GM12878 (cell line): Measurements from ENCODE around the gene BUB1. TPM values are rescaled to one million over a fixed set of nuclear protein-coding genes. Genes with fewer than 3 reads are reported as not detected.
"Not testable (repeated sequence)": the region's sequence is repeated elsewhere in the genome, so short reads cannot be mapped to it uniquely, and the experiment has no call there.

ENCODE experiments used
- ATAC-seq: fragments of 200-7000 bp; cut with Tn5 transposase; 3 replicates; pipeline ENCODE4 v1.9.1; 2020; ENCODE audit warnings: mild to moderate bottlenecking, moderate library complexity
- BruUV-seq: library from RNA; stranded (reverse); fragments of 400-500 nt; replicated peaks from 2 replicates; lab custom pipeline; 2021; lab: Mats Ljungman, UMichigan
- CTCF ChIA-PET: fragments of 300-600 bp; sonication (Branson Sonifier 250); formaldehyde crosslinking; extraction: SDS; loops from one replicate; lab custom pipeline; 2021; ENCODE audit warnings: inconsistent platforms; lab: Yijun Ruan, JAX
- POLR2A ChIA-PET: fragments of 350-600 bp; formaldehyde crosslinking; extraction: SDS; loops from one replicate; lab custom pipeline; 2021; ENCODE audit warnings: inconsistent platforms; lab: Charles Lee
- RAD21 ChIA-PET: fragments of 300-600 bp; sonication (Branson Sonifier 250); formaldehyde crosslinking; loops from one replicate; lab custom pipeline; 2023; ENCODE audit warnings: antibody characterized with exemption; ENCODE audit not compliant: unreplicated experiment; lab: Charles Lee
- SMC1A ChIA-PET: fragments of 300-600 bp; sonication (Branson Sonifier 250); formaldehyde crosslinking; loops from one replicate; lab custom pipeline; 2023; ENCODE audit not compliant: unreplicated experiment, uncharacterized antibody; lab: Charles Lee
- DNase-seq: peaks from one replicate; pipeline ENCODE4 v3.0.0-alpha.2; 2011; ENCODE audit warnings: low read depth, low spot score
- FAIRE-seq: peaks from 3 replicates; lab custom pipeline; 2011; peaks lifted over from hg19 to GRCh38; lab: Jason Lieb, UNC
- H2AFZ ChIP-seq: 2 replicates; pipeline ENCODE4 v1.6.0; 2011; ENCODE audit warnings: low read depth, low read length, control low read depth; ENCODE audit not compliant: control insufficient read depth
- H3K27ac ChIP-seq: 2 replicates; pipeline ENCODE4 v1.5.1; 2011; ENCODE audit warnings: control low read depth; ENCODE audit not compliant: control insufficient read depth, insufficient read depth
- H3K27me3 ChIP-seq, 2 experiments: replicated peaks in 1 of 2; 2 replicates each; pipeline versions ENCODE4 v1.6.0 to v1.6.1; 2011; ENCODE audit warnings: low read length in 1 of 2; ENCODE audit not compliant: control insufficient read depth in 2 of 2, insufficient read depth in 2 of 2
- H3K36me3 ChIP-seq, 2 experiments: 2 replicates each; pipeline ENCODE4 v1.5.1; 2011; ENCODE audit warnings: low read length in 1 of 2; ENCODE audit not compliant: control insufficient read depth in 2 of 2, insufficient read depth in 2 of 2
- H3K4me1 ChIP-seq: 2 replicates; pipeline ENCODE4 v1.6.1; 2011; ENCODE audit warnings: mild to moderate bottlenecking, low read length, moderate library complexity, mixed read lengths; ENCODE audit not compliant: control insufficient read depth, insufficient read depth
- H3K4me2 ChIP-seq: 2 replicates; pipeline ENCODE4 v1.6.0; 2011; ENCODE audit warnings: control low read depth; ENCODE audit not compliant: control insufficient read depth, insufficient read depth
- H3K4me3 ChIP-seq: fragments of 200-600 bp; sonication (generic); 2 replicates; pipeline ENCODE4 v1.5.1; 2016
- H3K79me2 ChIP-seq: 2 replicates; pipeline ENCODE4 v1.6.0; 2011; ENCODE audit warnings: low read length; ENCODE audit not compliant: control insufficient read depth, insufficient read depth
- H3K9ac ChIP-seq: 2 replicates; pipeline ENCODE4 v1.8.0; 2011; ENCODE audit warnings: low read length, control low read depth, mixed read lengths; ENCODE audit not compliant: control insufficient read depth, insufficient read depth
- H3K9me3 ChIP-seq: replicated peaks from 3 replicates; pipeline ENCODE4 v1.5.1; 2011; ENCODE audit warnings: mild to moderate bottlenecking, low read length; ENCODE audit not compliant: control insufficient read depth, insufficient read depth
- H4K20me1 ChIP-seq: 2 replicates; pipeline ENCODE4 v1.6.0; 2011; ENCODE audit not compliant: control insufficient read depth, insufficient read depth
- WGBS: methylation state at CpG from one replicate; pipeline ENCODE4 v1.1.6; 2016; ENCODE audit warnings: low lambda C conversion rate; ENCODE audit not compliant: insufficient replicate concordance, insufficient coverage; ENCODE audit errors: missing lambda C conversion rate; 5-methylcytosine and 5-hydroxymethylcytosine counted together
- in situ Hi-C: fragments of 300-500 bp; cut with MboI; formaldehyde crosslinking; loops from 9 replicates; pipeline ENCODE4 v1.14.3; 2018; ENCODE audit warnings: mixed read lengths
- intact Hi-C: fragments of 100-400 bp; cut with micrococcal nuclease; formaldehyde crosslinking; loops from one replicate; pipeline ENCODE4 v1.14.2; 2022; ENCODE audit not compliant: unreplicated experiment
- polyA plus RNA-seq, 11 experiments: library from polyadenylated mRNA; depleted of rRNA in 4 of 11; unstranded in 6 of 11; stranded (reverse) in 5 of 11; fragments of >200 nt; fragmentation: Nextera tagmentation in 4 of 11; fragmentation: Illumina TruSeq in 1 of 11; extraction: Ambion mirVana in 4 of 11; extraction: Trizol in 1 of 11; gene quantifications; 1 replicate in 1 of 11; 2 replicates in 10 of 11; pipeline versions ENCODE4 v1.2.1 to v1.2.3, GENCODE V29; 2011 to 2016; ENCODE audit warnings: inconsistent platforms in 2 of 11, missing spikeins in 2 of 11, low read depth in 1 of 11
- total RNA-seq, 4 experiments: library from RNA; depleted of rRNA in 3 of 4; stranded (reverse); fragments of >200 nt in 3 of 4; fragmentation: Illumina TruSeq in 1 of 4; extraction: Trizol in 1 of 4; gene quantifications; 2 replicates each; pipeline versions ENCODE4 v1.2.1 to v1.2.3, GENCODE V29; 2013 to 2021

Gene BUB1
- total and polyA plus RNA-seq, 10 of the 15 experiments (the other 5 are each of a cell fraction or from before 2014, with no cell fraction given): 52.4 to 142 (median 88.9) TPM

GRCh38 chr2:110619326-110619939 is 58.4 kb downstream of the BUB1 start:
- H3K27me3 ChIP-seq, H3K4me1 ChIP-seq, BruUV-seq, SMC1A ChIA-PET, in situ Hi-C loops, POLR2A ChIA-PET, H4K20me1 ChIP-seq, CTCF ChIA-PET, H3K27ac ChIP-seq, H3K4me3 ChIP-seq, H3K9me3 ChIP-seq, RAD21 ChIA-PET, H2AFZ ChIP-seq, DNase-seq, H3K79me2 ChIP-seq, intact Hi-C loops, H3K9ac ChIP-seq, FAIRE-seq, H3K36me3 ChIP-seq, H3K4me2 ChIP-seq: not testable (repeated sequence)
- 28% methylated on average over 1 of the region's 9 CpGs for WGBS
- peak; percentile 54 for ATAC-seq

DNA sequence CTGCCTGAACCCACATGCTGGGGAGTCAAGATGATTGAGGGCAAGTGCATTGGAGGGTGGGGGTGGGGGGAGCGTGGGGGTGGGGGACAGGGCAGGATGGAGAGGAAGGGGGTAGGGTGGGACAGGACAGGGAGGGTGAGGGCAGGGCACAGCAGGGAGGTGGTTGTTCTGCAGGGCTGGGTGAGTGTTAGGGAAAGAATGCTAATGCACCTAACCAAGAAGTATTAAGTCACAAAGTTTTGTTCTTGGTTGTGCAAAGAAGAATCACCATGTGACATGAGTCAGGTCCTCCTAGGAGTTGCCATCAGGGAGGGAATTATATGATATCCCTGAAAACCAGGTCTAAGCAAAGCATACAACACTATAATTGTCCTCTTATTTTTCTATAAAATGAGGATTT is 63.9 kb downstream of the BUB1 start:
- CTCF ChIA-PET, H4K20me1 ChIP-seq, H3K36me3 ChIP-seq, intact Hi-C loops, FAIRE-seq, H2AFZ ChIP-seq, H3K9me3 ChIP-seq, POLR2A ChIA-PET, H3K27ac ChIP-seq, H3K27me3 ChIP-seq, SMC1A ChIA-PET, DNase-seq, H3K79me2 ChIP-seq, H3K4me1 ChIP-seq, RAD21 ChIA-PET, H3K9ac ChIP-seq, H3K4me3 ChIP-seq, H3K4me2 ChIP-seq, in situ Hi-C loops, ATAC-seq, BruUV-seq: not testable (repeated sequence)
- WGBS: no CpG with 5 or more reads among the region's 1 CpG

GRCh38 chr2:110610613-110611250 is 67.1 kb downstream of the BUB1 start:
- H3K27me3 ChIP-seq, POLR2A ChIA-PET, in situ Hi-C loops, H3K27ac ChIP-seq, H3K9me3 ChIP-seq, H3K4me2 ChIP-seq, CTCF ChIA-PET, intact Hi-C loops, RAD21 ChIA-PET, H3K4me1 ChIP-seq, H4K20me1 ChIP-seq, H3K9ac ChIP-seq, H2AFZ ChIP-seq, DNase-seq, SMC1A ChIA-PET, FAIRE-seq, H3K4me3 ChIP-seq, BruUV-seq, H3K79me2 ChIP-seq, H3K36me3 ChIP-seq: not testable (repeated sequence)
- WGBS: no CpG with 5 or more reads among the region's 94 CpGs
- ATAC-seq: peak; percentile 10; the same call in 2 of the 3 replicates
